Upper lobe of right lung (tissue), 1 donor: ENCODE data around the gene GAA. TPM values are rescaled to one million over a fixed set of nuclear protein-coding genes. Genes with fewer than 3 reads are reported as not detected.
A peak's percentile ranks its signal among the peaks of the same experiment; 100 is the strongest.
"Not testable (repeated sequence)": the region's sequence is repeated elsewhere in the genome, so short reads cannot be mapped to it uniquely, and the experiment has no call there.

Experiments used
- ATAC-seq: fragments of 200-7000 bp; cut with Tn5 transposase; one replicate; pipeline ENCODE4 v1.9.1; 2020; ENCODE audit warnings: mild to moderate bottlenecking, moderate library complexity
- DNase-seq: peaks from one replicate; pipeline ENCODE4 v3.0.0-alpha.2; 2020
- H3K27ac ChIP-seq: fragments of 200-600 bp; one replicate; pipeline ENCODE4 v1.8.0; 2022
- H3K27me3 ChIP-seq: fragments of 200-600 bp; one replicate; pipeline ENCODE4 v1.8.0; 2022; ENCODE audit warnings: mild to moderate bottlenecking
- H3K36me3 ChIP-seq: fragments of 200-600 bp; one replicate; pipeline ENCODE4 v1.8.0; 2022
- H3K4me1 ChIP-seq: fragments of 200-600 bp; one replicate; pipeline ENCODE4 v1.8.0; 2022
- H3K4me3 ChIP-seq: fragments of 200-600 bp; one replicate; pipeline ENCODE4 v1.8.0; 2022; ENCODE audit warnings: mild to moderate bottlenecking
- H3K9me3 ChIP-seq: fragments of 200-600 bp; one replicate; pipeline ENCODE4 v1.8.0; 2022
- CTCF ChIP-seq: fragments of 200-600 bp; IDR thresholded peaks from one replicate; pipeline ENCODE4 v1.8.0; 2022; ENCODE audit warnings: antibody characterized with exemption
- intact Hi-C: fragments of 100-400 bp; cut with DNase I; formaldehyde crosslinking; loops from one replicate; pipeline ENCODE4 v1.11.0; 2022
- total RNA-seq: library from RNA; stranded (reverse); fragmentation: NEBNext Ultra II Directional; extraction: Animal tissue kit (Norgen Biotek cat#: 25700); gene quantifications from one replicate; pipeline ENCODE4 v1.2.1, GENCODE V29; 2021
- donor health status: DM: no; HTN: yes; CAD: no; lungs with severe emphysema.

The GAA gene
- total RNA-seq, 1 donor from 2014 or later: 99.1 TPM

- Histone ChIP-seq H3K36me3 (peaks cover 20% of the 10 kb centered on the region), H3K27me3 (no peaks in the 10 kb centered on the region), H3K27ac (peak within 1 kb of the TSS; percentile 96), H3K9me3 (no peaks in the 10 kb centered on the region), H3K4me1 (peaks cover 26% of the 10 kb centered on the region), H3K4me3 (peak within 1 kb of the TSS; percentile 78)
- no peak for TF ChIP-seq CTCF
- intact Hi-C loops: no loop called here
- ATAC-seq: peak; percentile 98
- DNase-seq: peak; percentile 99
Measured at GRCh38 chr17:80147035-80147822, 45.8 kb downstream of the GAA start, which contains the start of gene EIF4A3. Gene EIF4A3, minus strand, starts transcription at chr17:80147128. Its CDS starts 167 bp downstream, at chr17:80146961.

- Histone ChIP-seq H3K4me3 (no peak overlapping the region), H3K36me3 (no peaks in the 10 kb centered on the region), H3K4me1 (peaks cover 9% of the 10 kb centered on the region), H3K27ac (no peak overlapping the region), H3K9me3 (peaks cover 6% of the 10 kb centered on the region), H3K27me3 (no peaks in the 10 kb centered on the region)
- ATAC-seq (no peak), DNase-seq (no peak)
- TF ChIP-seq CTCF: no peak
- intact Hi-C loops: no loop called here
Measured at GRCh38 chr17:80151333-80151732, 50.0 kb downstream of the GAA start.

- intact Hi-C loops: no loop called here
- DNase-seq (no peak), ATAC-seq (no peak)
- H3K4me3 ChIP-seq: no peak overlapping the region
- peaks cover 9% of the 10 kb centered on the region for H3K4me1 ChIP-seq
- peaks cover 6% of the 10 kb centered on the region for H3K9me3 ChIP-seq
- no peaks in the 10 kb centered on the region for H3K36me3 ChIP-seq
- no peak for TF ChIP-seq CTCF
- H3K27ac ChIP-seq: no peak overlapping the region
- no peaks in the 10 kb centered on the region for H3K27me3 ChIP-seq
Measured at GRCh38 chr17:80152081-80152702, 50.8 kb downstream of the GAA start.

GRCh38 chr17:80153004-80153403 lies 51.6 kb downstream of the GAA start:
- intact Hi-C loops: no loop called here
- Histone ChIP-seq H3K9me3 (peaks cover 6% of the 10 kb centered on the region), H3K27ac (no peak overlapping the region), H3K27me3 (no peaks in the 10 kb centered on the region), H3K4me1 (peaks cover 7% of the 10 kb centered on the region), H3K36me3 (no peaks in the 10 kb centered on the region), H3K4me3 (no peak overlapping the region)
- ATAC-seq: no peak
- TF ChIP-seq CTCF: no peak
- DNase-seq: no peak

GRCh38 chr17:80154166-80154565 lies 52.8 kb downstream of the GAA start:
- H3K36me3 ChIP-seq: no peaks in the 10 kb centered on the region
- no peak overlapping the region for H3K4me3 ChIP-seq
- intact Hi-C loops: no loop called here
- no peak for DNase-seq
- peaks cover 6% of the 10 kb centered on the region for H3K9me3 ChIP-seq
- ATAC-seq: no peak
- no peaks in the 10 kb centered on the region for H3K4me1 ChIP-seq
- no peak overlapping the region for H3K27ac ChIP-seq
- TF ChIP-seq CTCF: no peak
- H3K27me3 ChIP-seq: no peaks in the 10 kb centered on the region

GRCh38 chr17:80155600-80155999 lies 54.2 kb downstream of the GAA start:
- H3K36me3 ChIP-seq, H3K4me1 ChIP-seq, H3K27me3 ChIP-seq, H3K27ac ChIP-seq, H3K4me3 ChIP-seq, ATAC-seq, DNase-seq, H3K9me3 ChIP-seq, intact Hi-C loops: not testable (repeated sequence)
